ENCODE data around the gene MPPED1. TPM values are rescaled to one million over a fixed set of nuclear protein-coding genes. Genes with fewer than 3 reads are reported as not detected.

The MPPED1 gene
- total and polyA plus RNA-seq, 2 of the 13 experiments (the other 11 are each of a cell fraction or from before 2014, with no cell fraction given) = 0.77 TPM; not detected in 1

DNA sequence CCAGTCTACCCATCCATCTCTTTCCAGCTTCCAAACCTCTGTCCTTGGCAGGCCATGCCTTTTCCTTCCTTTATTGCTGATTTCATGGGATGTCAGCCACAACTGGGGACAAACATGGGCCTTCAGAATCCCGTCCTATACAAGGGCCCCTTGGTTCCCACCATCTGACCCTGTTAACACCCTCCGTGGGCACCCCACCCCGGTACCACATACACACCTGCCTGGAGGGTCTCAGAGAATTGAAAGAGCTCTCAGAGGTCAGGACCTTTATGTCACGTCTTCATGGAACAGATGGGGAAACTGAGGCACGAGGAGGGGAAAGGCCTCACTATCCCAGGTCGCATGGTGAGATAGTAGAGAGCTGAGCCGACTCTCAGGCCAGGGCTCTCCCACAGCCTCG lies 53.0 kb downstream of the MPPED1 start:
- 21% methylated on average over 8 of the region's 8 CpGs for WGBS (ENCODE audit: low lambda C conversion rate)

DNA sequence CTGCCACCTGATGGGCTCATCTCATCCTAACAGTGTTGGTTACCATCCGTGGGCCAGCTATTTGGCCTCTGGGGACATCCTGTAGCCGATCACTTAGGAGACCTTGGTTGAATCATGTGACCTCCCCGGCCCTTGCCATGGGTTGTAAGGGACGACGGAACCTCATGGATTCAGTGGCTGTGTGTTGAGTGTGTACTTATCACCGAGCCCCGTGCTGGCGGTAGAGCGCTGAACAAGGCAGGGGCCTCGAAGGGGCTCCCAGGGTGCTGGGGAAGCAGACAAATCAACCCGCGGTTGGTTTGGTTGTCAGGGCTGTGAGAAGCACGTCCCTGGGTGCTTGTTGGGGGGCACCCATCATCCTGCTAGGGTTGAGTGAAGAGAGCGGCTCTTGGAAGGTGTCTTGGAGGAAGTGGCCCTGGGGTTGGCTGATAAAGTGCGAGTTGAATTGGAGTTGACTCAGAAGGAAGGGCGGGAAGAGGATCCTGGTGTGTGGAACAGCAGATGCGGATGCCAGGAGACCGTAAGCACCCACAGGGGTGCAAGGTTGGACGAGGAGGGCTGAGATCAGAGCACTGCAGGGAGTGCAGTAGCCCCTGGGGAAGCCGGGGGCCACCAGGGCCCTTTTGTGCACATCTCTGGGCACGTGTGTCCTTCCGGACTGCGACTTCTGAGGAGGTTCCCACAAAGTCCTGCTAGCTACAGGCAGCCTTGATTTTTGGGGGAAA lies 53.6 kb downstream of the MPPED1 start:
- Histone ChIP-seq H3K9me3 (ENCODE audit: low read length) (no peaks in the 10 kb centered on the region), H3K4me1 (ENCODE audit: insufficient read depth, low read length) (no peaks in the 10 kb centered on the region), H3K4me2 (ENCODE audit: low read depth, low read length) (no peak overlapping the region), H3K4me3 (replicated peaks in 1 of 3; ENCODE audit: insufficient read depth in 1 of 3, low read depth in 2 of 3, low read length in 3 of 3) (no peak overlapping the region), H3K27ac (ENCODE audit: extremely low read length, insufficient read depth, low read length) (no peak overlapping the region), H3K27me3 (ENCODE audit: control insufficient read depth in 1 of 2, insufficient read depth in 2 of 2, low read length in 2 of 2) (peaks cover 1 to 21% of the 10 kb centered on the region in 2 experiments; a peak in 2 of 5 replicates), H4K20me1 (ENCODE audit: insufficient read depth, low read length) (no peaks in the 10 kb centered on the region), H2AFZ (ENCODE audit: low read length) (no peak overlapping the region), H3K79me2 (ENCODE audit: insufficient read depth, low read length) (no peaks in the 10 kb centered on the region), H3K36me3 (replicated peaks in 1 of 2; ENCODE audit: control insufficient read depth in 1 of 2, insufficient read depth in 2 of 2, low read length in 2 of 2) (no peaks in the 10 kb centered on the region), H3K9ac (ENCODE audit: insufficient read depth, low read depth, low read length) (no peak overlapping the region)
- in situ Hi-C loops (cut with HindIII; ENCODE audit: extremely low pct_ligation_motif_present, low pct_unique_long_range_greater_than_20kb) = no loop called here
- BruUV-seq (replicated peaks) = no TSS peak
- CTCF ChIA-PET (ENCODE audit: low intra/inter-chr PET ratio, low total read pairs) = no interaction called here
- FAIRE-seq = no peak
- no peak for DNase-seq (ENCODE audit: low spot score)
- intact Hi-C loops (cut with micrococcal nuclease; ENCODE audit: unreplicated experiment) = no loop called here
- no peak for ATAC-seq
- POLR2A ChIA-PET = no interaction called here
- 41% methylated on average over 22 of the region's 23 CpGs for WGBS (ENCODE audit: low lambda C conversion rate)
- TF ChIP-seq MIER2 (CRISPR knock-in tag; IDR thresholded peaks at IDR 0.05) (no peak), RFXAP (CRISPR knock-in tag; IDR thresholded peaks at IDR 0.05; ENCODE audit: borderline replicate concordance) (no peak), SIN3B (IDR thresholded peaks at IDR 0.05; ENCODE audit: low read length) (no peak), ZSCAN22 (CRISPR knock-in tag; IDR thresholded peaks at IDR 0.05) (no peak)
- TF ChIP-seq, protein P1, sequence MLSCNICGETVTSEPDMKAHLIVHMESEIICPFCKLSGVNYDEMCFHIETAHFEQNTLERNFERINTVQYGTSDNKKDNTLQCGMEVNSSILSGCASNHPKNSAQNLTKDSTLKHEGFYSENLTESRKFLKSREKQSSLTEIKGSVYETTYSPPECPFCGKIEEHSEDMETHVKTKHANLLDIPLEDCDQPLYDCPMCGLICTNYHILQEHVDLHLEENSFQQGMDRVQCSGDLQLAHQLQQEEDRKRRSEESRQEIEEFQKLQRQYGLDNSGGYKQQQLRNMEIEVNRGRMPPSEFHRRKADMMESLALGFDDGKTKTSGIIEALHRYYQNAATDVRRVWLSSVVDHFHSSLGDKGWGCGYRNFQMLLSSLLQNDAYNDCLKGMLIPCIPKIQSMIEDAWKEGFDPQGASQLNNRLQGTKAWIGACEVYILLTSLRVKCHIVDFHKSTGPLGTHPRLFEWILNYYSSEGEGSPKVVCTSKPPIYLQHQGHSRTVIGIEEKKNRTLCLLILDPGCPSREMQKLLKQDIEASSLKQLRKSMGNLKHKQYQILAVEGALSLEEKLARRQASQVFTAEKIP (CRISPR knock-in tag; IDR thresholded peaks at IDR 0.05; ENCODE audit: borderline replicate concordance) = no peak
- TF ChIP-seq, protein P2, sequence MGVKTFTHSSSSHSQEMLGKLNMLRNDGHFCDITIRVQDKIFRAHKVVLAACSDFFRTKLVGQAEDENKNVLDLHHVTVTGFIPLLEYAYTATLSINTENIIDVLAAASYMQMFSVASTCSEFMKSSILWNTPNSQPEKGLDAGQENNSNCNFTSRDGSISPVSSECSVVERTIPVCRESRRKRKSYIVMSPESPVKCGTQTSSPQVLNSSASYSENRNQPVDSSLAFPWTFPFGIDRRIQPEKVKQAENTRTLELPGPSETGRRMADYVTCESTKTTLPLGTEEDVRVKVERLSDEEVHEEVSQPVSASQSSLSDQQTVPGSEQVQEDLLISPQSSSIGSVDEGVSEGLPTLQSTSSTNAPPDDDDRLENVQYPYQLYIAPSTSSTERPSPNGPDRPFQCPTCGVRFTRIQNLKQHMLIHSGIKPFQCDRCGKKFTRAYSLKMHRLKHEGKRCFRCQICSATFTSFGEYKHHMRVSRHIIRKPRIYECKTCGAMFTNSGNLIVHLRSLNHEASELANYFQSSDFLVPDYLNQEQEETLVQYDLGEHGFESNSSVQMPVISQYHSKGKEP (CRISPR knock-in tag; IDR thresholded peaks at IDR 0.05) = no peak
- TF ChIP-seq, protein P3, sequence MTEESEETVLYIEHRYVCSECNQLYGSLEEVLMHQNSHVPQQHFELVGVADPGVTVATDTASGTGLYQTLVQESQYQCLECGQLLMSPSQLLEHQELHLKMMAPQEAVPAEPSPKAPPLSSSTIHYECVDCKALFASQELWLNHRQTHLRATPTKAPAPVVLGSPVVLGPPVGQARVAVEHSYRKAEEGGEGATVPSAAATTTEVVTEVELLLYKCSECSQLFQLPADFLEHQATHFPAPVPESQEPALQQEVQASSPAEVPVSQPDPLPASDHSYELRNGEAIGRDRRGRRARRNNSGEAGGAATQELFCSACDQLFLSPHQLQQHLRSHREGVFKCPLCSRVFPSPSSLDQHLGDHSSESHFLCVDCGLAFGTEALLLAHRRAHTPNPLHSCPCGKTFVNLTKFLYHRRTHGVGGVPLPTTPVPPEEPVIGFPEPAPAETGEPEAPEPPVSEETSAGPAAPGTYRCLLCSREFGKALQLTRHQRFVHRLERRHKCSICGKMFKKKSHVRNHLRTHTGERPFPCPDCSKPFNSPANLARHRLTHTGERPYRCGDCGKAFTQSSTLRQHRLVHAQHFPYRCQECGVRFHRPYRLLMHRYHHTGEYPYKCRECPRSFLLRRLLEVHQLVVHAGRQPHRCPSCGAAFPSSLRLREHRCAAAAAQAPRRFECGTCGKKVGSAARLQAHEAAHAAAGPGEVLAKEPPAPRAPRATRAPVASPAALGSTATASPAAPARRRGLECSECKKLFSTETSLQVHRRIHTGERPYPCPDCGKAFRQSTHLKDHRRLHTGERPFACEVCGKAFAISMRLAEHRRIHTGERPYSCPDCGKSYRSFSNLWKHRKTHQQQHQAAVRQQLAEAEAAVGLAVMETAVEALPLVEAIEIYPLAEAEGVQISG (CRISPR knock-in tag; IDR thresholded peaks at IDR 0.05) = no peak
- TF ChIP-seq, protein P4, sequence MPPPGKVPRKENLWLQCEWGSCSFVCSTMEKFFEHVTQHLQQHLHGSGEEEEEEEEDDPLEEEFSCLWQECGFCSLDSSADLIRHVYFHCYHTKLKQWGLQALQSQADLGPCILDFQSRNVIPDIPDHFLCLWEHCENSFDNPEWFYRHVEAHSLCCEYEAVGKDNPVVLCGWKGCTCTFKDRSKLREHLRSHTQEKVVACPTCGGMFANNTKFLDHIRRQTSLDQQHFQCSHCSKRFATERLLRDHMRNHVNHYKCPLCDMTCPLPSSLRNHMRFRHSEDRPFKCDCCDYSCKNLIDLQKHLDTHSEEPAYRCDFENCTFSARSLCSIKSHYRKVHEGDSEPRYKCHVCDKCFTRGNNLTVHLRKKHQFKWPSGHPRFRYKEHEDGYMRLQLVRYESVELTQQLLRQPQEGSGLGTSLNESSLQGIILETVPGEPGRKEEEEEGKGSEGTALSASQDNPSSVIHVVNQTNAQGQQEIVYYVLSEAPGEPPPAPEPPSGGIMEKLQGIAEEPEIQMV (CRISPR knock-in tag; IDR thresholded peaks at IDR 0.05; ENCODE audit: low read depth) = no peak

More for the DNA sequence above, 53.0 kb downstream of the MPPED1 start:
- Histone ChIP-seq H3K9me3 (ENCODE audit: low read length) (no peaks in the 10 kb centered on the region), H4K20me1 (ENCODE audit: insufficient read depth, low read length) (no peaks in the 10 kb centered on the region), H3K27me3 (ENCODE audit: control insufficient read depth in 1 of 2, insufficient read depth in 2 of 2, low read length in 2 of 2) (peaks cover 1 to 21% of the 10 kb centered on the region in 2 experiments; a peak in 2 of 5 replicates), H3K4me2 (ENCODE audit: low read depth, low read length) (no peak overlapping the region), H3K4me3 (replicated peaks in 1 of 3; ENCODE audit: insufficient read depth in 1 of 3, low read depth in 2 of 3, low read length in 3 of 3) (no peak overlapping the region), H3K79me2 (ENCODE audit: insufficient read depth, low read length) (no peaks in the 10 kb centered on the region), H3K4me1 (ENCODE audit: insufficient read depth, low read length) (no peaks in the 10 kb centered on the region), H3K27ac (ENCODE audit: extremely low read length, insufficient read depth, low read length) (no peak overlapping the region), H3K36me3 (replicated peaks in 1 of 2; ENCODE audit: control insufficient read depth in 1 of 2, insufficient read depth in 2 of 2, low read length in 2 of 2) (no peaks in the 10 kb centered on the region), H2AFZ (ENCODE audit: low read length) (no peak overlapping the region), H3K9ac (ENCODE audit: insufficient read depth, low read depth, low read length) (no peak overlapping the region)
- in situ Hi-C loops (cut with HindIII; ENCODE audit: extremely low pct_ligation_motif_present, low pct_unique_long_range_greater_than_20kb) = no loop called here
- intact Hi-C loops (cut with micrococcal nuclease; ENCODE audit: unreplicated experiment) = no loop called here
- TF ChIP-seq HNRNPL (IDR thresholded peaks at IDR 0.05; ENCODE audit: low read depth, low read length) (no peak), ZFAT (CRISPR knock-in tag; conservative IDR thresholded peaks at IDR 0.05) (no peak), ZNF543 (CRISPR knock-in tag; IDR thresholded peaks at IDR 0.05) (no peak), ZNF335 (CRISPR knock-in tag; IDR thresholded peaks at IDR 0.05) (no peak)
- FAIRE-seq (no peak), ATAC-seq (no peak), DNase-seq (ENCODE audit: low spot score) (no peak)
- CTCF ChIA-PET (ENCODE audit: low intra/inter-chr PET ratio, low total read pairs) = no interaction called here
- BruUV-seq (replicated peaks) = no TSS peak
- POLR2A ChIA-PET = no interaction called here
